Aorta (tissue), 5 donors: ENCODE results near the gene PPM1A. TPM values are rescaled to one million over a fixed set of nuclear protein-coding genes. Genes with fewer than 3 reads are reported as not detected.
A peak's percentile ranks its signal among the peaks of the same experiment; 100 is the strongest.
"Not testable (repeated sequence)": the region's sequence is repeated elsewhere in the genome, so short reads cannot be mapped to it uniquely, and the experiment has no call there.

Source experiments
- ATAC-seq: fragments of 200-7000 bp; cut with Tn5 transposase; one replicate; pipeline ENCODE4 v1.9.1; 2022; ENCODE audit warnings: moderate library complexity; ENCODE audit not compliant: low FRiP score
- DNase-seq, 2 donors: peaks; one replicate each; pipeline ENCODE4 v3.0.0-alpha.2; 2020
- H3K27ac ChIP-seq, 2 donors: one replicate each; pipeline ENCODE4 v1.5.1; 2013; ENCODE audit warnings: low read length in 2 of 2, mild to moderate bottlenecking in 2 of 2, moderate library complexity in 2 of 2, control low read depth in 1 of 2, inconsistent platforms in 1 of 2, low read depth in 1 of 2
- H3K27me3 ChIP-seq, 2 donors: one replicate each; pipeline ENCODE4 v1.6.1; 2013; ENCODE audit warnings: control low read depth in 1 of 2, low read length in 1 of 2, mild to moderate bottlenecking in 1 of 2, moderate library complexity in 1 of 2; ENCODE audit not compliant: insufficient read depth in 2 of 2, control insufficient read depth in 1 of 2
- H3K36me3 ChIP-seq, 2 donors: one replicate each; pipeline ENCODE4 v1.6.1; 2013; ENCODE audit warnings: control low read depth in 1 of 2, low read length in 1 of 2, mild to moderate bottlenecking in 1 of 2; ENCODE audit not compliant: insufficient read depth in 2 of 2, control insufficient read depth in 1 of 2
- H3K4me1 ChIP-seq, 2 donors: one replicate each; pipeline ENCODE4 v1.6.1; 2013; ENCODE audit warnings: low read length in 2 of 2, control low read depth in 1 of 2, mild to moderate bottlenecking in 1 of 2, moderate library complexity in 1 of 2; ENCODE audit not compliant: insufficient read depth in 2 of 2, control insufficient read depth in 1 of 2
- H3K4me3 ChIP-seq, 2 donors: one replicate each; pipeline ENCODE4 v1.5.1; 2013; ENCODE audit warnings: low read length in 2 of 2, control low read depth in 1 of 2, mild to moderate bottlenecking in 1 of 2
- H3K9me3 ChIP-seq: one replicate; pipeline ENCODE4 v1.6.1; 2013; ENCODE audit warnings: mild to moderate bottlenecking, low read length; ENCODE audit not compliant: control insufficient read depth
- WGBS, 2 donors: extraction: QIAGEN DNeasy Blood & Tissue Kit; methylation state at CpG; one replicate each; pipeline ENCODE4 v1.1.7; 2013; 5-methylcytosine and 5-hydroxymethylcytosine counted together
- intact Hi-C, 2 donors: fragments of 100-400 bp; cut with DNase I; formaldehyde crosslinking; loops; one replicate each; pipeline versions ENCODE4 v1.14.2 to v1.15.0; 2022
- polyA plus RNA-seq, 2 donors: library from polyadenylated mRNA; stranded (reverse); fragments of 200-250 nt; gene quantifications; one replicate each; pipeline ENCODE4 v1.2.3, GENCODE V29; 2013
- total RNA-seq, 2 donors: library from RNA; stranded (reverse); fragmentation: NEBNext Ultra II Directional; extraction: Animal tissue kit (Norgen Biotek cat#: 25700); gene quantifications; one replicate each; pipeline ENCODE4 v1.2.1, GENCODE V29; 2021
- donor health status: healthy with polysubstance abuse.
- donor health status: Bipolar disorder and iron deficiency.
- donor health status: DM: no; HTN: no; CAD: no.
- donor health status: DM: no; HTN: no; CAD: no.
- donor health status: DM: yes; HTN: yes; CAD: no.

The PPM1A gene
- total and polyA plus RNA-seq, 4 donors = 26.4 to 63.7 (median 52.0) TPM

DNA sequence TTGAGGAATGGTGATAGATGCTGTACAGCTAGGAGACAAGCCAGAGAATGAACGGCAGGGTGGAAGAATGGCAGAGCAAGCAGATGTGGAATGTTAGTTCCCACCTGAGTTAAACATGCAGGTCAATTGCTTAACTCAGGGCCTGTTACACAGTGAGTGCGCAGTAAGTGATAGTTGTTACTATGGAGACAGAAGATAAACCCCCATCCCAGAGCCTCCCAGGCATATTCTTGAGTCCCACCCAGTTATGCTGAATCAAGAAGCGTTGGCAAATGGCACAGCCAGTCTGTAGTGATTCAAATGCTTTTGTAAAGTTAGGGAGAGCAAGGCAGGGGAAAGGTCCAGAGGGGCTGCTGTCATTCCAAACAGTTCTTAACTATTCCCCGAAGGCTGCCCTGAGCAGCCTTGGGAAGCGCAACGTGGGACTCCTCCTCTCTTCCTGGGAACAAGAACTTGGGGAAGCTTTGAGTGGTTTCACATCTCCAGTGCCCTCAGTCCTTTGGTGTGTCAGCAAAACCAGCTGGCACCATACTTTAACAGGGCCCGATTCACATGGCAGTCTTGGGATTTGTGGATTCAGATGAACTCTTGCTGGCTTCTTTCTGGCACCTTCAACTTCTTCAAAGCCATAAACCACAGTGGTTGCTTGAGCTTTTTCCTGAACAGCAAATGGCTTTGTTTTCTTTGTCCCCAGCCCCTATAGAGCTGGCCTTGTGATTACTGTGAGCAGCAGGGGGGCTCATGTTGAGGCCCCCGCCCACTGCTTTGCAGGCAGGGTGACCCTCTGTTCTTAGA is 66.4 kb downstream of the PPM1A start:
- Histone ChIP-seq H3K27me3 (peaks cover 0 to 2% of the 10 kb centered on the region in 2 donors), H3K36me3 (no peaks in the 10 kb centered on the region)
- 47 to 55% methylated on average over 8 of the region's 8 CpGs for WGBS, 2 donors

DNA sequence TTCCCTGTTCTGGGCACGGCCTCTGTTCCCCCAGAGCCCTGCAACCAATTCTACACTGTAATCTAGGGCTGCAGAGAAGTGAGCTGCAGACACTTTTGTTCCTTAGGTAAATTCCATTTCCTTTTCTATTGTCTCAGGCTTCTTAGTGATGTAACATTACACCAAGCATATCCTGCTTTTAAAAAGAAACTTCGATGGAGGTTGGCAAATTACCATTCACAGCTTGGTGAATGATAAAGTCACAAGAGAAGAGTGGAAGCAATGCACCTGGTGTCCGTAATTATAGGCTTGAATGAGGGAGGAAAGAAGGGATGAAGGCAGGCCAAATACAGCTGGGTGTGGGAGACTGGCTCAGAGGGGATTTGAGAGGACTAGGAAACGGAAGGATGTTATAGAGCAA is 68.6 kb downstream of the PPM1A start:
- peaks cover 5% of the 10 kb centered on the region for H3K9me3 ChIP-seq
- H3K27ac ChIP-seq = no peak overlapping the region
- peaks cover 0 to 2% of the 10 kb centered on the region in 2 donors for H3K27me3 ChIP-seq
- no peak overlapping the region for H3K4me3 ChIP-seq
- H3K36me3 ChIP-seq = no peaks in the 10 kb centered on the region
- intact Hi-C loops = no loop called here
- ATAC-seq (no peak), DNase-seq (no peak)
- H3K4me1 ChIP-seq = no peaks in the 10 kb centered on the region
- 57 to 63% methylated on average over 4 of the region's 4 CpGs for WGBS, 2 donors

More for the DNA sequence above, 66.4 kb downstream of the PPM1A start:
- Histone ChIP-seq H3K9me3 (peaks cover 5% of the 10 kb centered on the region), H3K4me3 (no peak overlapping the region), H3K27ac (no peak overlapping the region), H3K4me1 (no peaks in the 10 kb centered on the region)
- DNase-seq (no peak), ATAC-seq (no peak)
- intact Hi-C loops = no loop called here

DNA sequence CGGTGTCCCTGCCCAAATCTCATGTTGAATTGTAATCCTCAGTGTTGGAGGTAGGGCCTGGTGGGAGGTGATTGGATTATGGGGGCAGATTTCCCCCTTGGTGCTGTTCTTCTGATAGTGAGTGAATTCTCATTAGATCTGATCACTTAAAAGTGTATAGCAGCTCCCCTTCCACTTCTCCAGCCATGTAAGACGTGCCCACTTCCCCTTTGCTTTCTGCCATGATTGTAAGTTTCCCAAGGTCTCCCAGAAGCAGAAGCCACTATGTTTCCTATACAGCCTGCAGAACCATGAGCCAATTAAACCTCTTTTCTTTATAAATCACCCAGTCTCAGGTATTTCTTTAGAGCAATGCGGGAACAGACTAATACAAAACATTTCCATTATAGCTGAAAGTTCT is 71.8 kb downstream of the PPM1A start:
- intact Hi-C loops, H3K27me3 ChIP-seq, H3K9me3 ChIP-seq, DNase-seq, H3K4me1 ChIP-seq, ATAC-seq, H3K4me3 ChIP-seq, H3K27ac ChIP-seq, H3K36me3 ChIP-seq: not testable (repeated sequence)
- 78% methylated on average over 3 of the region's 3 CpGs for WGBS, 2 donors

DNA sequence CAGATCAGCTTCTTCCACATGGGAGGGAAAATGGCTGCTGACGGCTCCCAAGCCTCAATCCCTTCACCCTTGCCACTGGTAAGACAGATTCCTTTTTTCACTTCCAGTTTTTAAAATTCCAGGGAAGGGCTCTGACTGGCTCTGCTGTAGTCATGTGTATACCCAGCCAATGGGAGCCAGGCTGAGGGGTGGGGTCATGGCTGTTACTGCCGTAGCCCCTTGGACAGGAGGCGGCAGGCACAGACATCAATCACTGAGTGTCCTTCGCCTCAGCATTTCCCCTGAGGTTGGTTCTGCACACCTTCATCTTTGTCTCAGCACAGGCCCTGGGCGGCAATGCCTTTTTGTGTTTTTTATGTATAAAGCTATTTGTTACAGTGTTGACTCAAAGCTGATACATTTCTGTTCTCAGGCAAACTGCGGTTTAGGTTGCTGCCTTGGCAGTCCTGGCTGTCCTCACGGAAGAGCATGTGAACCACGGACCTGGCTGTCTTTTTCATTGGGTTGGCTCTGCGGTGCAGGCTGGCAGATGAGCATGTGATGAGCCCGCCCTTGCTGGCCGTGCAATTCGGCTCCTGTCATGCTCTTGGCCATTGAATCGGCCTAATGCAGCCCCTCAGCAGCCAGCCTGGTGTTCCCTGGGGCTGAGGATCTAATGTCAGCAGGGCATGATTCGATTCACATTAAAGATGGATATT is 74.3 kb downstream of the PPM1A start:
- DNase-seq = no peak
- H3K9me3 ChIP-seq = peaks cover 4% of the 10 kb centered on the region
- no peak overlapping the region for H3K4me3 ChIP-seq
- no peak for ATAC-seq
- intact Hi-C loops = no loop called here
- no peaks in the 10 kb centered on the region for H3K27me3 ChIP-seq
- no peak overlapping the region for H3K27ac ChIP-seq
- no peaks in the 10 kb centered on the region for H3K4me1 ChIP-seq
- H3K36me3 ChIP-seq = no peaks in the 10 kb centered on the region
- WGBS, 2 donors = 79 to 83% methylated on average over 14 of the region's 14 CpGs

DNA sequence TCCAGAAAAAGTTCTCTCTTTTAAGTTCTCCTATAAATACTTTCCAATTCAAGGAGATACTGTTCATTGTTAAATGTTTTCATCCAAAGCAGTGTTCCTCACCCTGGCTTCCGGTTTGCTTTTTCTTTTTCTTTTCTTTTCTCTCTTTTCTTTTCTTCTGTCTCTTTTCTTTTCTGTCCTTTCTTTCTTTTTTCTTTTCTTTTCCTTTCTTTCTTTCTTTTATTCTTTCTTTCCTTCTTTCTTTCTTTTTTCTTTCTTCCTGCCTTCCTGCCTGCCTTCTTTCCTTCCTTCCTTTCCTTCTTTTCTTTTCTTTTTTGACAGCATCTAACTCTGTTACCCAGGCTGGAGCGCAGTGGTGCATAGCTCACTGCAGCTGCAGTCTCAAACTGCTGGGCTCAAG is 75.8 kb downstream of the PPM1A start:
- ATAC-seq (no peak), DNase-seq (no peak)
- no peaks in the 10 kb centered on the region for H3K4me1 ChIP-seq
- 93 to 94% methylated on average over 2 of the region's 2 CpGs for WGBS, 2 donors
- no peak overlapping the region for H3K27ac ChIP-seq
- H3K4me3 ChIP-seq = no peak overlapping the region
- no peaks in the 10 kb centered on the region for H3K27me3 ChIP-seq
- intact Hi-C loops = no loop called here
- H3K9me3 ChIP-seq = peaks cover under 1% of the 10 kb centered on the region
- no peaks in the 10 kb centered on the region for H3K36me3 ChIP-seq

DNA sequence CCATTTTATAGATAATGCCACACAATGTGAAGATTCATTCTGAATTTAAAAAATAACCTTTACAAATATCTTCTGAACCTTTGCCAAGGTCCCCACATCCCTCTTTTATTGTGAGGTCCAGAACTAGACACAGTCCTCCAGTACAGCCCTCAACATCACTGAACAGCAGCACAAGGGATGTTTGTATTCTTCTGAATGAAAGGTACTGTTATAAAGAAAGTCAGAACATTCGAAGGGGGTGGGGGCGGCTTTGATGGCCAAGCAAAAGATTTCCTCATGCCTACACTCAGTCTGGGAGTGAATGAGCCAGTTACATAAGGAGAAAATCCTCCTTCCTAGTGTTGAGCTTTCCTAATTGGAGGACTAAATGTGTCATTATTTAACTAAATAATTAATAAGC is 77.3 kb downstream of the PPM1A start:
- Histone ChIP-seq H3K9me3 (no peaks in the 10 kb centered on the region), H3K4me3 (no peak overlapping the region), H3K36me3 (no peaks in the 10 kb centered on the region), H3K27ac (no peak overlapping the region), H3K4me1 (no peaks in the 10 kb centered on the region), H3K27me3 (no peaks in the 10 kb centered on the region)
- intact Hi-C loops = no loop called here
- ATAC-seq (no peak), DNase-seq (no peak)
- 83% methylated on average over 2 of the region's 2 CpGs for WGBS, 2 donors

DNA sequence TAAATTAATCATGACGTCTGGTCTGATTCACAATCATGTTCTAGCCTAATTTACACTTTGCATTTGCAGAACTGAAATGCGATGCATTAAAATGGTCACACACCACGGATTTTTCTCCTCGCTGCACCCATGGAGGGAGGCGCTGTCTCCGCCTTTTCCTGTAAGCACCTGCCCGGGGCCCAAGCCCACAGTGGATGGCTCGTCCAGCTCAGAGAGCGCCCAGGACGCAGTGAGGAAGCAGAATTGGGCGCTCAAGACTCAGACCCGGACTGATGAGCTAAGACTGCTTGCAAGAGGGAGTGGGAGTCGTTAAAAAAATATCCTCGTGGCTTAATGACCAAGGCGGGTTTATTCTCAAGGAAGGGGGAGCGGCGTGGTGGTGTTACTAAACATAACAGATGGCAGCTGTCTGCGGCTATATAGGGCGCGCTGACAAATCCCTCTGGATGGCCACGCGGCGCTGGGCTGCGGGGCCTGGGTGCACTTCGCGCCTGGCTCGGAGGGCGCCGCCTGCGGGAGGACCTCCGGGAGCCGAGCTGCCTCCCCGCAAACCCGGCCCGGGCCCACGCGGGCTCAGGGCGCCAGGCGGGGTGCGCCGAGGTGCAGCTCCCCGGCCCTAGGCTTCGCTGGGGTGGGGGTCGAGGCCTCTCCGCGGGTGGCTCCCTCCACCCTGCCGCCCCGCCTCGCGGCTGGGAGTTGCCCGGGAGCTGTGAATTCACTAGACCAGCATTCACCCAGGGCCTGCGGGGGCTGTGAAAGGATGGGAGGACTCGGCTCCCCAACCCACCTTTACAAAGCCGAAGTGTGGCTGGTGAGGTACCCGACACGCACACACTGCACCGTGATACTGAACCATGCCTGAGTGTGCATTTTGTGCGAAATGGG is 78.7 kb downstream of the PPM1A start:
- ATAC-seq (peak; percentile 58), DNase-seq (no peak)
- 7% methylated on average over 57 to 58 of the region's 58 CpGs for WGBS, 2 donors
- no peak overlapping the region for H3K27ac ChIP-seq
- H3K36me3 ChIP-seq = no peaks in the 10 kb centered on the region
- H3K27me3 ChIP-seq = no peaks in the 10 kb centered on the region
- intact Hi-C loops = no loop called here
- no peaks in the 10 kb centered on the region for H3K4me1 ChIP-seq
- no peak overlapping the region for H3K4me3 ChIP-seq
- no peaks in the 10 kb centered on the region for H3K9me3 ChIP-seq

DNA sequence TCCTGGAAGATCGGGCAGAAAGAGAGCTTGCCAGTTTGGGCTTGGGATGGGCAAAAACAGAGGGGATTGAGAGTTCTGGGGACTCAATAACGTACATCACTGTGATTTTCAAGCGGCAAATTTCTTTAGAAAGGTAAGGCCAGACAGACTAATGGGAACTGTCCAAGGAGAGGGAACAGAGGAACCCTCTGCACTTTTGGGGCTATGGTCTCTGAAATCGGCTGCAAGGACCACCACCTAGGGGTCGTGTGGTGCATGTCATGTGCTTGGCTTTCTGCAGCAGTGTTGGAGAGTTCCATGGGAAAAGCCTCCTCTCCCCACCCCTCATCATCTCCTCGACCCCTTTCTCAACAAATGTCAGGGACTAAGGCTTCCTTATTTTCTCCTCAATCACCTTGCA is 79.6 kb downstream of the PPM1A start:
- no peak for ATAC-seq
- H3K36me3 ChIP-seq = no peaks in the 10 kb centered on the region
- WGBS, 2 donors = 57 to 62% methylated on average over 6 of the region's 6 CpGs
- no peaks in the 10 kb centered on the region for H3K27me3 ChIP-seq
- no peak for DNase-seq
- intact Hi-C loops = no loop called here
- no peaks in the 10 kb centered on the region for H3K9me3 ChIP-seq
- no peaks in the 10 kb centered on the region for H3K4me1 ChIP-seq
- no peak overlapping the region for H3K4me3 ChIP-seq
- H3K27ac ChIP-seq = no peak overlapping the region
